DND-41 (cell line): ENCODE results near the gene ITGA11.

Experiments
- CTCF ChIP-seq: IDR thresholded peaks from 2 replicates; pipeline ENCODE4 v1.5.1; 2012; ENCODE audit warnings: borderline replicate concordance, low read length, moderate library complexity, mild to moderate bottlenecking; ENCODE audit not compliant: poor library complexity, severe bottlenecking; ENCODE audit errors: extremely low read depth
- EZH2 ChIP-seq: IDR thresholded peaks from 3 replicates; pipeline ENCODE4 v1.6.1; 2012; ENCODE audit warnings: borderline replicate concordance, low read depth, mild to moderate bottlenecking, moderate library complexity, low read length, inconsistent platforms; ENCODE audit not compliant: severe bottlenecking

GRCh38 chr15:68276668-68277067 is 155.3 kb downstream of the ITGA11 start:
- TF ChIP-seq EZH2 (no peak), CTCF (no peak)
